ENCODE data around the gene USP11.

DNA sequence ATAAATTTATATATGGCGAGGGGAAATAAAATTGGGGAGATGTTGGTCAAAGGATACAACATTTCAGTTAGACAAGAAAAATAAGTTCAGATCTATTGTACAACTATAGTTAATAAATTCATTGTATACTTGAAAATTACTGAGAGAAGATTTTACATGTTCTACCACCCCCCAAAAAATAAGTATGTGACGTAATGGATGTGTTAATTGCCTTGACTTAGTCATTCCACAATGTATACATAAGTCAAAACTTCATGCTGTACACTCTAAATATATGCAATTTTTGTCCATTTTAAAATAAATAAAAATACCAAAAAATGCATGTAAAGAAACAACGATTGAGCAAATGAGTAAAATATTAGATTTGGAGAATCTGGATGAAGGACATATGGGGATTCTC is 1.8 kb downstream of the USP11 start:
- TF ChIP-seq CTCF (IDR thresholded peaks at IDR 0.05 in 8 of 11, conservative IDR thresholded peaks at IDR 0.05 in 3 of 11) (no peak), POLR2A (IDR thresholded peaks at IDR 0.05) (no peak), POLR2AphosphoS5 (IDR thresholded peaks at IDR 0.05) (no peak)
